Activated B cell treated with CpG ODN at 0.5 μM for 24 hours (primary cell): ENCODE results near the gene DGLUCY. TPM values are rescaled to one million over a fixed set of nuclear protein-coding genes. Genes with fewer than 3 reads are reported as not detected.

Source experiments
- ATAC-seq: fragments of 200-7000 bp; cut with Tn5 transposase; one replicate; pipeline ENCODE4 v1.10.0; 2021; ENCODE audit warnings: low read depth, mild to moderate bottlenecking, moderate library complexity
- CTCF ChIA-PET: fragments of 350-600 bp; sonication (Branson Sonifier 250); formaldehyde crosslinking; loops from one replicate; lab custom pipeline; 2021; ENCODE audit warnings: antibody characterized with exemption; lab: Charles Lee
- POLR2A ChIA-PET: fragments of 350-600 bp; sonication (Branson Sonifier 250); formaldehyde crosslinking; loops from one replicate; lab custom pipeline; 2021; ENCODE audit warnings: antibody characterized with exemption; lab: Charles Lee
- DNase-seq: peaks from one replicate; pipeline ENCODE4 v3.0.0; 2022
- H3K27ac Mint-ChIP-seq: one replicate; pipeline ENCODE4 v1.8.0; 2020; ENCODE audit warnings: mixed read lengths
- H3K27me3 Mint-ChIP-seq: one replicate; pipeline ENCODE4 v1.8.0; 2021; ENCODE audit warnings: mixed read lengths
- H3K36me3 Mint-ChIP-seq: one replicate; pipeline ENCODE4 v1.8.0; 2021; ENCODE audit warnings: low read depth, mixed read lengths
- H3K4me1 Mint-ChIP-seq: one replicate; pipeline ENCODE4 v1.8.0; 2021; ENCODE audit warnings: mixed read lengths
- H3K4me3 Mint-ChIP-seq: one replicate; pipeline ENCODE4 v1.8.0; 2020; ENCODE audit warnings: mild to moderate bottlenecking, mixed read lengths
- H3K9me3 Mint-ChIP-seq: one replicate; pipeline ENCODE4 v1.8.0; 2020; ENCODE audit warnings: mixed read lengths
- CTCF ChIP-seq: fragments of 200-600 bp; IDR thresholded peaks from one replicate; pipeline ENCODE4 v1.8.0; 2022; ENCODE audit warnings: antibody characterized with exemption, mild to moderate bottlenecking
- intact Hi-C: fragments of 100-400 bp; cut with micrococcal nuclease; formaldehyde crosslinking; loops from one replicate; pipeline ENCODE4 v1.15.1; 2024
- total RNA-seq: library from RNA; stranded (reverse); gene quantifications from 2 replicates; pipeline ENCODE4 v1.2.3, GENCODE V29; 2022

DGLUCY gene
- total RNA-seq, 1 donor from 2014 or later = 92.7 TPM

GRCh38 chr14:91126761-91127160, 12.9 kb downstream of the DGLUCY start:
- ATAC-seq (no peak), DNase-seq (no peak)
- Mint-ChIP-seq H3K27me3 (no peaks in the 10 kb centered on the region), H3K27ac (peak overlapping the region; percentile 30), H3K4me3 (no peak overlapping the region), H3K4me1 (peaks cover 33% of the 10 kb centered on the region), H3K36me3 (peaks cover 51% of the 10 kb centered on the region), H3K9me3 (peaks cover 2% of the 10 kb centered on the region)
- CTCF ChIA-PET = no interaction called here
- no peak for TF ChIP-seq CTCF
- POLR2A ChIA-PET = interaction anchor here (1.1 to 1.9 kb wide), 2 partner anchors 13 to 15 kb away, joined by 3 to 6 read pairs; partner anchors contain the start of gene DGLUCY
- intact Hi-C loops = no loop called here

DNA sequence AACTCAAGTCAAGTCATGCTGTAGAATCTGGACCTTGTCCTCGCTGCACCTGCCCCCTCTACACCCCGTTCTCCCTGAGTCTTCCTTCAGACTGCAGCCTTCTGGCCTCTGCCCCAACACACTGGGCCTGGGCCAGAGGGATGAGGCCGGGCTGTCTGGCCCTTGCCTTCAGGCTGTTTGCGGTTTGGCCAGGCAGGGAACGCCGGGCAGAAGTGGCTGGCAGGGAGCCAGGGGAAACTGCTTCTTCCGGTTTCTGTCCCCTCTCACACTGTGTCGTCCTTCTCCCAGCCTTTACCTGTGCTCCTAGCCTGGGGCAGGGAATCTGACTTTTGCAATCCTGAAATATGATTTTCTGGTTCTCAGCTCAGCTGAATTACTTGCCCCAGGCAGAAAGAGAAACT, 13.5 kb downstream of the DGLUCY start:
- POLR2A ChIA-PET = interaction anchor here (0.6 to 1.9 kb wide), 5 partner anchors 13 to 66 kb away, joined by 3 to 6 read pairs (median 3); partner anchors contain the start of gene DGLUCY
- ATAC-seq = no peak
- intact Hi-C loops = no loop called here
- Mint-ChIP-seq H3K9me3 (peaks cover 2% of the 10 kb centered on the region), H3K27ac (no peak overlapping the region), H3K36me3 (peaks cover 55% of the 10 kb centered on the region), H3K27me3 (no peaks in the 10 kb centered on the region), H3K4me3 (no peak overlapping the region), H3K4me1 (peaks cover 33% of the 10 kb centered on the region)
- CTCF ChIA-PET = no interaction called here
- no peak for DNase-seq
- TF ChIP-seq CTCF = no peak

GRCh38 chr14:91127924-91128323, 14.1 kb downstream of the DGLUCY start:
- Mint-ChIP-seq H3K9me3 (peaks cover 2% of the 10 kb centered on the region), H3K27me3 (no peaks in the 10 kb centered on the region), H3K27ac (peak overlapping the region; percentile 18), H3K4me1 (peaks cover 32% of the 10 kb centered on the region), H3K4me3 (no peak overlapping the region), H3K36me3 (peaks cover 58% of the 10 kb centered on the region)
- ATAC-seq (no peak), DNase-seq (no peak)
- ChIA-PET CTCF (no interaction called here), POLR2A (interaction anchor here (0.5 to 1.1 kb wide), 4 partner anchors 10 to 1428 kb away, joined by 3 read pairs; no protein-coding TSS in a partner anchor)
- intact Hi-C loops = no loop called here
- no peak for TF ChIP-seq CTCF

DNA sequence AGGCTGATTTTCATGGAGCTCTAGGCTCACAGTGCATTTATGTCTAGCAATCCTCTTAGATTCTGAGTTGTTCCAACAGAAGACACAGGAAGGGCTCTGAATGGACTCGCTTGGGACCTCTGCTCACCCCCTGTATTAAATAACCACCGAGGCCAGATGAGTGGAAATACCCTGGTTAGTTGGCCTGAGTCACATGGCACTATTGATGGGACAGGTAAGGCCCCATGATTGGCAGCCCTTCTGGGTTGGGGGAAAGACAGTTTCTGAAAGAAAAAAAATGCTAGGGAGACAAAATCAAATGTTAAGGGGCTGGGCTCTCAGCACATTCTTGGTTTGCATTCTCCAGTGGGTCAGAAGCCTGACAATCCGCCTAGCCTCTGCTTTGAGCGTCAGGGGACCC, 14.8 kb downstream of the DGLUCY start:
- POLR2A ChIA-PET = interaction anchor here (0.6 kb wide), 2 partner anchors 11 to 226 kb away, joined by 3 read pairs; no protein-coding TSS in a partner anchor
- H3K4me3 Mint-ChIP-seq = no peak overlapping the region
- H3K4me1 Mint-ChIP-seq = peaks cover 27% of the 10 kb centered on the region
- H3K36me3 Mint-ChIP-seq = peaks cover 62% of the 10 kb centered on the region
- no peaks in the 10 kb centered on the region for H3K27me3 Mint-ChIP-seq
- CTCF ChIA-PET = no interaction called here
- no peak for TF ChIP-seq CTCF
- H3K9me3 Mint-ChIP-seq = peaks cover 2% of the 10 kb centered on the region
- ATAC-seq = no peak
- peak overlapping the region; percentile 38 for H3K27ac Mint-ChIP-seq
- DNase-seq = no peak
- intact Hi-C loops = no loop called here

DNA sequence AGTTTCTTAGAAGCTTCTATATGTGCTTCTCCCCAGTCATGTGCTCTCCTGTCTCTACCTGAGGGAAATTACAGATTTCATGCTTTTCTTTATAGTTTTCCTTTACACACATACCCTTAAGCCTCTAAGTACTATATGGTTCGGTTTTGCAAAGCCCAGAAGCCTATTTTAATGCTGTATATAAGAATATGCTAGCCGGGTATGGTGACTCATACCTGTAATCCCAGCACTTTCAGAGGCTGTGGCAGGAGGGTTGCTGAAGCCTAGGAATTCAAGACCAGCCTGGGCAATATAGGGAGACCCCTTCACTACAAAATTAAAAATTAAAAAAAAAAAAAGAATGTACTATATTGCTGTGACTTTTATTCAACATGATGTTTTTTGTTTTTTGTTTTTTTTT, 15.4 kb downstream of the DGLUCY start:
- intact Hi-C loops = no loop called here
- peaks cover 65% of the 10 kb centered on the region for H3K36me3 Mint-ChIP-seq
- peaks cover 2% of the 10 kb centered on the region for H3K9me3 Mint-ChIP-seq
- no peak for DNase-seq
- no peak overlapping the region for H3K4me3 Mint-ChIP-seq
- H3K27me3 Mint-ChIP-seq = no peaks in the 10 kb centered on the region
- peak overlapping the region; percentile 38 for H3K27ac Mint-ChIP-seq
- ChIA-PET POLR2A (interaction anchor here (0.6 to 0.7 kb wide), 2 partner anchors 30 to 1536 kb away, joined by 5 read pairs; no protein-coding TSS in a partner anchor), CTCF (no interaction called here)
- TF ChIP-seq CTCF = no peak
- peaks cover 22% of the 10 kb centered on the region for H3K4me1 Mint-ChIP-seq
- ATAC-seq = no peak
